Activated CD8-positive, alpha-beta memory T cell treated with anti-CD3 and anti-CD28 coated beads, Interleukin-2, amount 50 U/mL, for 1 hour (primary cell): ENCODE results near the gene FAM107B.
"Not testable (repeated sequence)": the region's sequence is repeated elsewhere in the genome, so short reads cannot be mapped to it uniquely, and the experiment has no call there.

Experiments used
- DNase-seq: peaks from one replicate; pipeline ENCODE4 v3.0.0-alpha.2; 2020; ENCODE audit errors: extremely low read depth

FAM107B gene

GRCh38 chr10:14692344-14693076 lies 82.2 kb downstream of the FAM107B start:
- DNase-seq: no peak

GRCh38 chr10:14691359-14691758 lies 83.3 kb downstream of the FAM107B start:
- no peak for DNase-seq

- no peak for DNase-seq
Measured at GRCh38 chr10:14688606-14689005, 86.1 kb downstream of the FAM107B start.

- not testable (repeated sequence) for DNase-seq
Measured at GRCh38 chr10:14688189-14688588, 86.5 kb downstream of the FAM107B start.

GRCh38 chr10:14687340-14687739 lies 87.4 kb downstream of the FAM107B start:
- no peak for DNase-seq

- DNase-seq: no peak
Measured at GRCh38 chr10:14686356-14686755, 88.3 kb downstream of the FAM107B start.

DNA sequence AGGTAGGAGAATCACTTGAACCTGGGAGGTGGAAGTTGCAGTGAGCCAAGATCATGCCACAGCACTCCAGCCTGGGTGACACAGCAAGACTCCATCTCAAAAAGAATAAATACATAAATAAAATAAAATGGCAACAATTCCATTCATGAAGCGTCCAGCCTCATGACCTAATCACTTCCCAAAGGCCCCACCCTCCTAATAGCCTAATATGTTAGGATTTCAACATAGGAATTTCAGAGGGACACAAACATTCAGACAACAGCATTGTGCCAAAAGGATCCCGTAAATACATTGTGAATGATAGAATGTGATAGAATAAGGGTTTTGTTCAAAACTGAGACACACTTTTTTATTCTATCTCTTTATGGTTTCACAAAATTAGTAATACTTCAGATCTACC lies 90.3 kb downstream of the FAM107B start:
- DNase-seq: no peak

DNA sequence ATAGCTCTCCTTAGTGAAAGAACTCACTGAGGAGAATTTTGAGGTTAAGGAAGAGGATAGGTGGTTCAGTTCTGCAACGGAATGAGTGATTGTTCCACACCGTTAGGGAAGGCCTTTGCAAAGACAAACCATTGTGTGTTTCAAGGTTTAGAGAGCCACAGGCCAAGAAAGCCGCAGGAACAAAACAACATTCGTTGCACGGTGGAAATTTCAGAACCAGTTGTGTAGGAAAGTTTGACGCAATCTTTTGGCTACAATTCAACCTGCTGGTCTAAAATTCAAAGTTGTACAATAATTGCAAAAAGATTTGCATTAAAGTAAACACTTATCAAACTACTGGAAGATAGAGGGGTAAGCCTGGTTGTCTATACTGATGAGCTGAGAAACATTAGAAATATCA lies 91.4 kb downstream of the FAM107B start:
- no peak for DNase-seq

GRCh38 chr10:14681802-14682201 lies 92.9 kb downstream of the FAM107B start:
- DNase-seq: no peak

- DNase-seq: no peak
Measured at GRCh38 chr10:14681305-14681704, 93.4 kb downstream of the FAM107B start.

DNA sequence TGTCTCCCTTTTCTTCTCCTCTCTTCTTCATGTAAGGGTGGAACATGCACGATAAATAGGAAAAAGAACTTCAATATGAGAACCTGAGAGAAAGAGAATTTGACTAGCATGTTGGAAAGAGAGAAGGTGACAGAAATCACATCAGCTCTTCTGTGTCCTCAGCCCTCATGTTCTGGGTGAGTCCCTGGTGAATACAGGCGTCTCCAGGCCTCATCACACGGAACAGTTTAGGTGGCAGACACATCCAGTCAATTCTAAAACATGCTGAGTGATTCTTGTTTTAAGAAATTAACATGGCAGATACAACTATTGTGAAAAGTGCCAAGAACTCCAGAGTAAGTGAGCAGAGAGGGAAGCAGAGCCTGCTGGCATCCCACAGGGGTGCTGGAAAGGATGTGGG lies 96.1 kb downstream of the FAM107B start:
- DNase-seq: no peak

- no peak for DNase-seq
Measured at GRCh38 chr10:14676732-14677131, 98.0 kb downstream of the FAM107B start.

DNA sequence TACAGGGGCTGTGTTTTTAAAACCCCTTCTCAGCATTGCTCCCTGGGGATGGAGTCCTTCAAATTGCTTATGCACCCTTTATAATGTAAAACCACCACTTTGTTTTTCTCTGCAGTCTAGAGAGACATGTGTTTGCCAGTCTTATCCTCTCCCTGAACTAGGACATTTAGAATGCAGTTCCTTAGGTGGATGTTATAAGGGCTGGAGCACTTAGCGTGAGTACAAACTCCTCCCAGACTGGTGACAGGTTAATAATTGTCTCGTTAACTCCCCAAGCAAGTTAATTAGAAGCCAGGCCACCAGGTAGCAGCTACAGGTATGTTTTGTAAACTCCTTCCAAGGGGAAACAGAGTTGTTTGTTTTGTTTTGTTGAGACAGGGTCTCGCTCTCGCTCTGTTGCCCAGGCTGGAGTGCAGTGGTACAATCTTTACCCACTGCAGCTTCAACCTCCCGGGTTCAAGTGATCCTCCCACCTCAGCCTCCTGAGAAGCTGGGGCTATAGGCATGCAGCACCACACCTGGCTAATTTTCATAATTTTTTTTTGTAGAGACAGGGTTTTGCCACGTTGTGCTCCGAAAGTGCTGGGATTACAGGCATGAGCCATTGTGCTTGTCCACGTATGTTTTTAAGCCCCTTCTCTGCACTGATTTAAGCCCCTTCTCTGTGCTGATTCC lies 100.2 kb downstream of the FAM107B start:
- DNase-seq: no peak

GRCh38 chr10:14673189-14673861 lies 101.4 kb downstream of the FAM107B start:
- no peak for DNase-seq

DNA sequence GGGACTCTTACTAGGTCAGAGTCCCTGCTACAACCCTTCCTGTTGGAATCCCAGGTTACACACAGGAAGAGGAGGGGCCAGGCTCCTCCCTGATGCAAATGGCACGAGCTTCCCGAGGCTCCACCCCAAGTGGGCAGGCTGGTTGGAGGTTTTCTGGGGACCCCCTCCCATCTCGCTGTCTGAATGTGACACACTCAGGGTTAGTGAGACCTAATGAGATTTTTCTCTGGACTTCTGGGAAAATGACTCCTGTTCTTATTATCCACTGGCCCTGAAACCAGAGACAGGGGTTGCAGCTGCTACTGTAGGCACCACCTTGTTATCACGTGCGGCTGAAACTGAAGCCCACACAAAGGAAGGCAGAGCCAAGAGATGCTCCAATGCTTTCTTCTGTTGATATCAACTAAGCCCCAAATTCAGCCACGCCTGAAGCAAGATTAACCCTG lies 103.3 kb downstream of the FAM107B start:
- no peak for DNase-seq

- no peak for DNase-seq
Measured at GRCh38 chr10:14670551-14671240, 104.0 kb downstream of the FAM107B start.

GRCh38 chr10:14669576-14669975 lies 105.1 kb downstream of the FAM107B start:
- DNase-seq: no peak

DNA sequence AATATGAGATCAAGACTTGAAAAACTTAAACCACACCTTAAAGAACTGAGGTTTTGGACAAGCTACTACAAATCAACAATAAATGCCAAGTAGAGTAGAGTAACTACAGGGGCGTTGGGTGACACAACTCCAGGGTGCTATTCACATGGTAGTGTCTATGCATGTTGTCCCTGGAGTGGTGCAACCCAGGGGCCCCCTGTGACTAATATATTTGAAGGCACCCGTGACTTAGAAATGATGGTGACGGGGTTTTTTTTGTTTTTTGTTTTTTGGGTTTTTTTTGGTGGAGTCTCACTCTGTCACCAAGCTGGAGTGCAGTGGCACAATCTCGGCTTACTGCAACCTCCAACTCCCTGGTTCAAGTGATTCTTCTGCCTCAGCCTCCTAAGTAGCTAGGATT lies 106.9 kb downstream of the FAM107B start:
- no peak for DNase-seq

DNA sequence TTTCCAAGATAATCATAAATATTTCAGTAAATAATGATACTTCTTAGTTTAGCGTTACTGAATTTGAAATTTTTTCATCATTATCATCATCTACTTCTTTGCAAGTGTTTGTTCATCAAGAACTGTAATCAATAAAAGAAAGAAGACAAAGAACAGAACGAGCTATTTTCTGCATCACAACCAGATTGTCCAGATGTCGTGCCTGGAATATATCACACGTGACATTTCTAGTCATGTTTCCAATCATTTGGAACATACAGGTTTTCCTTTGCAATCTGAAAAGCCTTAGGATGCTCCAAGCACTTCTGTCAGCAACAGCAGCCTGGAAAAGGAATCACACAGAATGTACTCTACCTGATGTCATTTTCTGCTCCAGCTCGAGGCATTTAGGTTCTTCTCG lies 107.4 kb downstream of the FAM107B start:
- DNase-seq: no peak

- DNase-seq: no peak
Measured at GRCh38 chr10:14665865-14666857, 108.5 kb downstream of the FAM107B start.

GRCh38 chr10:14665304-14665703 lies 109.4 kb downstream of the FAM107B start:
- DNase-seq: no peak
